ENCODE results near the gene MYL9.
A peak's percentile ranks its signal among the peaks of the same experiment; 100 is the strongest.

MYL9 gene

DNA sequence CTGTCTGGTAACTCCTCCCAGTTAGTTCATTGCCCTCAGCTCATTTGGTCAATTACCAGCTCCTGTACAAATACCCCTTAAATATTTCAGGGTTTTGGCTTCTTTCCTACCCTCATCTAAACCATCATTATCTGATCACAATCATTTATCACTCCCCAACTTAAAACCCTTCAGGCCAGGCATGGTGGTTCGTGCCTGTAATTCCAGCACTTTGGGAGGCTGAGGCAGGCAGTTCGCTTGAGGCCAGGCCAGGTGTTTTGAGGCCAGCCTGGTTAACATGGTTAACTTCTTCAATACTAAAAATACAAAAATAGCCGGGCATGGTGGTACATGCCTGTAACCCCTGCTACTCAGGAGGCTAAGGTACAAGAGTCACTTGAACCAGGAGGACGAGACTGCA, 41.5 kb downstream of the MYL9 start:
- DNase-seq (ENCODE audit: low spot score) = no peak

DNA sequence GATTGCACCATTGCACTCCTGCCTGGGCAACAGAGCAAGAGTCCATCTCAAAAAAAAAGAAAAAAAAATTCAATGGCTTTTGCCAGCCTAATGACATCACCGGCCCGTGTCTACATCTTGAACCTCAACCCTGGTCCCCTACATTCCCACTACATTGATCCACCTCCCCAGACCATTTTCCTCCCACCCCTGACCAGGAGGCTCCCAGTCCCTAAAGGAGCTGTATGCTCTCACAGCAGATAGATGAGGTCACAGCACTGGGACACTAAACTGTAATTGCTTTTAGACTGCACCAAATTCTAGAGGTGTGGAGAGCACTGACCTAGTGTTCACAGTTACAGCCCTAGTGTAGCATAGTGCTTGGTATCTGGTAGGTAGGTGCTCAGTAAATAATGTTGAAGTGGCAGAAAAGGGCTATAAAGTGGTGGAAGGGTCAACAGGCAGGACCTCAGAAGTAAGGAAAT, 42.7 kb downstream of the MYL9 start:
- no peak for DNase-seq (ENCODE audit: low spot score)

DNA sequence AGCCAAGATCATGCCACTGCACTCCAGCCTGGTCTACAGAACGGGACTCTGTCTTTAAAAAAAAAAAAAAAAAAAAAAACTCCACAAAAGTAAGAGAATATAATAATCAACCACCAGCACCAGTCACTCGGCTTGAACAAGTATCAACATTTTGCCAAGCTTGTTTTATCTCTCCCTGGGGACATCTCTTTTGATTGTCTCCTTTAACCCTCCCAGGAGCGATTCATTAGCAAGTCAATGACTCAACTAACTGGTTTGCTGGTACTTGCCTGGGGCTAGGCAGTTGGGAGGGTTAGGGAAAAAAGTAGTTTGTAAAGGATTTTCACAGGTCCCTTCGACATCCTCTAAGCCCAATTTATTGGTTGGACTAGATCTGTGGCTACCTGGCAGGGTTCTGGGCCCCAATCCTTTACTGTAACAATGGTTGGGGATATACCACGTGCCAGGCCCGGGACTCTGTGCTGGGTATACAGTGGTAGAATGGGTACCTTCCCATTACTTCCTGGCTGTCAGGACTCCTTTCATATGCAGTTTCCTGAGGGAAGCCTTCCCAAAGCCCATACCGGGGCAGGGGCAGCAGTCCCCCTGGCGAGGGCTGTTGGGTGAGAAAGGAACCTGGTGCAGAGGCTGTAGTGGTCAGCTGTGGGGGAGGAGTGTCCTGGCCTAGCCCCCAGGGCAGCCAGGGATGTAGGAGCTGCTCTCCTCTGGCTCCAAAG, 44.2 kb downstream of the MYL9 start:
- DNase-seq (ENCODE audit: low spot score) = no peak

DNA sequence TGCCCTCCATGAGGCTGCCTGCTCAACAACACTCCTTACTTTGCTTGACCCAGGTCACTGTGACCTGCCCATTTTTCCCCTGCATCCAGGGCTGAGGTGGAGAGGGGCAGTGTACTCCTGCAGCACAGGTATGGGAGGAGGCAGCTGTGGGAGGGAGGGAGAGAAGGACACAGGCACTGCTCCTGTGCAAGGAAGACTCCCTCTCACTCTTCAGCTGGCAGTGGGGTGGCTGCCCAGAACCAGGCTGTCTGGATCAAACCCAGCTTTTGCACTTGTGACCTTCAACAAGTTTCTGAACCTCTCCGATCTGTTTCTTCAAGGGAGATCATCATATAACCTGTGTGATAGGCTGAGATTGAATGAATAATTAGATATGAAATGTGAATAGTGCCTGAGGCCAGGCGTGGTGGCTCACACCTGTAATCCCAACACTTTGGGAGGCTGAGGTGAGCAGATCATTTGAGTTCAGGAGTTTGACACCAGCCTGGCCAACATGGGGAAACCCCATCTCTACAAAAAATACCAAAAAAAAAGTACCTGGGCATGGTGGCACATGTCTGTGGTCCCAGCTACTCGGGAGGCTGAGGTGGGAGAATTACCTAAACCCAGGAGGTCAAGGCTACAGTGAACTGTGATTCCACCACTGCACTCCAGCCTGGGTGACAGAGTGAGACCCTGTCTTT, 46.2 kb downstream of the MYL9 start:
- DNase-seq (ENCODE audit: low spot score) = no peak

DNA sequence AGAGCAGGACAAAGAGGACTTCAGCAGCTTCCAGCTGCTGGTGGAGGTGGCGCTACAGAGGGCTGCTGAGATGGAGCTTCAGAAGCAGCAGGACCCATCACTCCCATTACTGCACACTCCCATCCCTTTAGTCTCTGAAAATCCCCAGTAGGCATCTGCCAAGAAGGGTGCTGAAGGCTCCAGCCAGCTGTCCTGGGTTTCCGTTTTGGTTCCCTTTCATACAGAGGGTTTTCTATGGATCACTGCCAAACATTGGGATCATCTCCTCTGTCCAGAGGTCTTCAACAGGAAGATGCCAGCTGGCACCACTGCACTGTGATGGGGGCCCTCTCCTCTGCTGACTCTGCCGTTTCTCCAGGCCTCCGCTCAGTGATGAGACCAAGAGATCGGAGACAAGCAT, 50.0 kb downstream of the MYL9 start:
- no peak for DNase-seq (ENCODE audit: low spot score)

DNA sequence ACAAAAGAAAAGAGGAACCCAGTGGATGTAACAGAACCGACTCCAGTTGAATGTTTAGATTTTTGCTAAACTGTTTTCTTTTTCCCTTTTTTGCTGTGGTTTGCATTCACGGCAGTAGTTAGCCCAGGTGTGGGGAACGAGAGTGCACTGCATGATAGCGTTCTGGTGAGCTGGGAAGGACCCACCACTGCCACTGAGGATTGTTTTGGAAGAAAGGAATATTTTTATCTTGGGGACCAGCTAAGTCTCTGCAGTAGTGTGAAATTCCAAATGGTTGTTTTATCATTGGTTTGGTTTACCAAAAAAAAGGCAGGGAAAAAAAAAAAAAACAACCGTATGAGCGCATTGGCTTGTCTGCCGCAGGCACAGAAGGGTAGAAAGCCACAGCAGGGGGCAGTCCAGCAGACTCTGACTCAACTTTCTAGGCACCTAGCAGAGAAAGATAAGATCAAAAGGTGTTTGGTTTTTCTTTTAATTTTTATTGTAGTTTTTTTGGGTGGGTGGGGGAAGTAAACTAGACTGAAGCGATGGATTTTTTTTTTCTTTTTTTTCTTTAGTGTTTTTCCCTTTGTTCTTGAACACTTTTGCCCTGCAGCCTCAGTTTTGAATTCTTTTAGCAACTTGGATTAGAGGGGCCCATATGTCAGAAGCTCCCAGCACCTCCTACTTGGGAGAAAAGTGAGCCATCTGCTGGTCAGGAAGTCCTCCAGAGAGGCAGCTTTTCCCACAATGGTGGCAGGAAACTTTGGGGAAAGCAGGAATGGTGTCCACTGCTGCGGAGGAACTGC, 50.7 kb downstream of the MYL9 start:
- peak; percentile 85 for DNase-seq (ENCODE audit: low spot score)

DNA sequence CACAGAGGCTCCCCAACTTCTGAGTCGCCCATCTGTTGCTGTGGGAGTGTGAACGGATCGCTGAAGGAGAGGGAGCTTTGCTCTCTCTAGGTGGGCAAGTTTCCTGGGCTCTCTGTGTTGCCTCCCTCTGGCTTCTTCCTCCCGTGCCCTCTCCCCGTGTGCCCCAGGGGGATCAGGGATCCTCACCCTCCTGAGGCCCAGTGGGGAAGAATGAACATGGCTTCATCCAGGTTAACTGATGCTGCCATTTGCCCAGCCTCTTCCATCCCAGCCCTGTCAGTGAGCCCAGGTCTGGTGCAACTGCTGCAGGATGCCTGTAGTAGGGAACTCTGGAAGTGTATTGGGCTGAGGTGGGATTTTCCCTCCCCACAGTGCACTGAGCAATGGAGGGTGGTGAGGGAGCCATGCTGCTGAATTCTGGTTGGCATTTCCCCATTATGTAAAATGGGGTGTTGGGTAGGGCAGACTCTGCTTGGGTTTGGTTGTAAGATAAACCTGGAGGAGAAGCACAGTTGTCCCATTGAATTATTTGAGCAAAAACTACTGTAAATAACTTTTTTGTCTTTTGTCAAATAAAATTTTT, 52.1 kb downstream of the MYL9 start:
- DNase-seq (ENCODE audit: low spot score) = no peak

DNA sequence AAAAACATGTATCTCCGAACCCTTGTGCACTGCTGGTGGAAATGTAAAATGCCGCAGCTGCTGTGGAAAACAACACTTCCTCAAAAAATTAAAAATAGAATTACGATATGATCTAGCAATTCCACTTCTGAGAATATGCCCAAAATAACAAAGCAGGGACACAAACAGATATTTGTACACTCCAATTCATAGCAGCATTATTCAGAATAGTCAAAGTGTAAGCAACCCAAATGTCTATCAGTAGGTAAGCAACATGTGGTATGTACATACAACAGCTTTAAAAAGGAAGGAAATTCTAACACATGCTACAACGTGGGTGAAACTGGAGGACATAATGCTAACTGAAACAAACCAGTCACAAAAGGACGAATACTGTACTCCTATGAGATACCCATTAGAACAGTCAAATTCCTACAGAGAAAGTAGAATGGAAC, 58.6 kb downstream of the MYL9 start:
- DNase-seq (ENCODE audit: low spot score) = no peak
